Lung microvascular endothelial cell (primary cell): Measurements from ENCODE around the gene SLC43A2. TPM values are rescaled to one million over a fixed set of nuclear protein-coding genes. Genes with fewer than 3 reads are reported as not detected.
"Not testable (repeated sequence)": the region's sequence is repeated elsewhere in the genome, so short reads cannot be mapped to it uniquely, and the experiment has no call there.

ENCODE experiments used
- DNase-seq, 2 donors: peaks; one replicate each; pipeline versions ENCODE4 v3.0.0 to v3.0.0-alpha.2; 2010; ENCODE audit warnings: low read depth in 2 of 2
- total RNA-seq: library from RNA; depleted of rRNA; stranded (reverse); fragments of >200 nt; gene quantifications from 2 replicates; pipeline ENCODE4 v1.2.1, GENCODE V29; 2014

SLC43A2 gene
- total RNA-seq: 10.9 and 28.2 TPM in 2 replicates

DNA sequence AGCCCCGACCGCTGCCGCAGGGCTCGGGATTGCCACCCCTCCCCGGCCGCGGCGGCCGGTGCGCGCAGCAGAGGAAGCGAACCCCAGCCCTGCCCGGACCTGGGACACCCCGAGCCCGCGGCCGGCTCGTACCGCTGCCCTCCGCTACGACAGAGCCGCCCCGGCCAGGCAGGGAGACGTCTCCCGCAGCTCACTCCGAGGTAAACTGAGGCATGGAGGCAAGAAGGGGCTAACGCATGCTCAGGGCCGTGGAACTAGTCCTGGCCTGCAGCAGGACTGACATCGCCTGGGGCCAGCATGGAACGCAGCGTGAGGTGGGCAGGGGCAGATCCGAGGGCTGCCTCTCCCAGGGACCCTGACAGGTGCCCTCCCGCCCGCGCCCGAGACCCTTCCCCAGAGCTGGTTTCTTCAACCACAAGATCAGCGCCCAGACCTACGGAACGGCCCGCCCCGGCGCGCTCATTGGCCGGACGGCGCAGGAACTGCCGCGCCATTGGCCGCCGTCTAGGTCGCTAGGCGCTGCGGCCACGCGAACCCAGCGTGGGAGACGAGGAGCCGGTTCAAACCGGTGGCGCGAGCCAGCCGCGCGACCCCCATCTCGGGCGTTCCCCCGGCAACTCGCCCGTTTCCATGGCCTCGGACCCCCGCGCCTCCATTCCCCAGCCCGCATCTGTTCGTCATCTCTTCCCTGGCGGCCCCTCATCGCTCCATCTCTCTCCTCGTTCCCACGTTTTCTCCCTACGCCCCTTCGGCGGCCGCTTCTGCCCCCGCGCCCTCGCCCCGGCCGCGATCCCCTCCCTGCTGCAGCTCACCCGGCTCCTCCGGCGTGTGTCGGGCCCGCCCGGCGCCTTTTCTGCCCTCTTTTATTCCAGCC, at the start of gene SLC43A2:
TSS of gene SLC43A2 (minus strand) at position 853 of the 874 bp plus-strand sequence. CDS start 960 bp downstream, outside the sequence.
- peak; percentile 87 to 91 for DNase-seq

DNA sequence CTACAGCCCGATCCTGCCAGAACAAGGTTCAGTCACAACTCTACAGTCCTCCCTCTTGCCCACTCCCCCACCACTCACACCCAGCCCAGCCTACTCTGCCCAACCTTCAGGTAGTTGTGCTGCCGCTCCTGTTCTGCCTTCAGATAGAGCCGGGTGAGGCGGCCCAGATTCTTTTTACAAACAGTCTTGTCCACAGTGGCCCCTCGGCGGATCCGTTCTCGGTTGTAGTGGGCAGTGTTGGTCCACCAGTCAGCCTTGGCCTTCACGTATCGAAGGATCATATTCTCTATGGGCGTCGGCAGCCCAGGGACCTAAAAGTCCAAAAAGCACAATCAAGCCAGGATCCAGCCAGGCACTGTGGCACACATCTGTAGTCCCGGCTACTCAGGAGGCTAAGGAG, 47.8 kb upstream of the SLC43A2 start:
- no peak for DNase-seq

- peak in 1 of 2 donors; percentile 79 for DNase-seq
These were observed 44.6 kb upstream of the SLC43A2 start for GRCh38 chr17:1673041-1673785.

- DNase-seq: not testable (repeated sequence)
These were observed 35.3 kb upstream of the SLC43A2 start for GRCh38 chr17:1663934-1664333.

DNA sequence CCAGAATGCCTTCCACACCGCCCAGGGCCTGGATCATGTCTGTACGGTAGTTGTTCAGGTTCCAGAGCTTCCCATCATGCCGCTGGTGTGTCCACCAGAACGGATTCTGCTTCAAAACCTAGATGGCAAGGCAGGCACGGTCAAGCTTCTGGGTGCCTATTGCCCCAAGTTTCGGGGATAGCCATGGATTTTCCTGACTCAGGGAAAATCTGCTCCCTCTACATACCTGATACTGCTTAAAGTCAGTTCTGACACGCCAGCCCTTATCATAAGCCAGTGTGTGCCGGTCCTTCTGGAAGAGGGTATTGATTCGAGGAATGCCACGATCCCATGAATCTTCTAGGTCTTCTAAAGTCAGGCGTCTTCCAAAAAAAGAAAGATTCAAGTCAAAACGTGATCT, 32.4 kb upstream of the SLC43A2 start:
- DNase-seq: no peak

DNA sequence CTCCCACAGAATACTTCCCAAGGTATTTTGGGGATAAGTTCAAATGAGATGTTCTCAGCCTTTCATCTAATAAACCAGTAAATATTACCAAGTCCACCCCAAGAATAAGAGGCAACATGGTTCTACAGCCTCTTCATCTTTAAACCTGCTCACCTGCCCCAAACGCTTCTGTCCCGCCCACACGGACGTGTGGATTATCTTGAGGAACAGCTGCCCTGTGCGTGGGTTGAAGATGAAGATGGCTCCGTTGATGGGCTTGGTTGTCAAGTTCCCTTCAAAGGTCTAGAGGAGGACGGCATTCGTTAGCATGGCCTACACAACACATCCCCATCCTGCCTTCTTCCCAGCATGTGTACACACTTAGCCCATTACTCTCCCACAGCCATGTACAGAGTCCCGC, 29.5 kb upstream of the SLC43A2 start:
- no peak for DNase-seq

- DNase-seq: no peak
These were observed 25.1 kb upstream of the SLC43A2 start for GRCh38 chr17:1653735-1654134.

GRCh38 chr17:1652794-1653193, 24.2 kb upstream of the SLC43A2 start:
- not testable (repeated sequence) for DNase-seq

DNA sequence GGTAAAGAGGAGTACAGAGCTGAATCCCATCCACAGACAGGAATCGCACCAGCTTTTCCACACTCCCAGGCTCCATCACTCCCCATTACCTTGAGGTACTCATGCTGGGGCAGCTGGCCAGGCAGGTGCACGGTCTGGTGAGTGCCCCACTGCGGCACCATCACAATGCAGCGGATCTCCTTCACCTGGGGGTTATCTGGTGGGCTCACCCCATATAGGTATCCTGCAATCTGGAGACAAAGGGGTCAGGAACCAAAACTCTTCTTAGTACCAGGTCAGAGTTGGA, 22.9 kb upstream of the SLC43A2 start:
- no peak for DNase-seq

DNA sequence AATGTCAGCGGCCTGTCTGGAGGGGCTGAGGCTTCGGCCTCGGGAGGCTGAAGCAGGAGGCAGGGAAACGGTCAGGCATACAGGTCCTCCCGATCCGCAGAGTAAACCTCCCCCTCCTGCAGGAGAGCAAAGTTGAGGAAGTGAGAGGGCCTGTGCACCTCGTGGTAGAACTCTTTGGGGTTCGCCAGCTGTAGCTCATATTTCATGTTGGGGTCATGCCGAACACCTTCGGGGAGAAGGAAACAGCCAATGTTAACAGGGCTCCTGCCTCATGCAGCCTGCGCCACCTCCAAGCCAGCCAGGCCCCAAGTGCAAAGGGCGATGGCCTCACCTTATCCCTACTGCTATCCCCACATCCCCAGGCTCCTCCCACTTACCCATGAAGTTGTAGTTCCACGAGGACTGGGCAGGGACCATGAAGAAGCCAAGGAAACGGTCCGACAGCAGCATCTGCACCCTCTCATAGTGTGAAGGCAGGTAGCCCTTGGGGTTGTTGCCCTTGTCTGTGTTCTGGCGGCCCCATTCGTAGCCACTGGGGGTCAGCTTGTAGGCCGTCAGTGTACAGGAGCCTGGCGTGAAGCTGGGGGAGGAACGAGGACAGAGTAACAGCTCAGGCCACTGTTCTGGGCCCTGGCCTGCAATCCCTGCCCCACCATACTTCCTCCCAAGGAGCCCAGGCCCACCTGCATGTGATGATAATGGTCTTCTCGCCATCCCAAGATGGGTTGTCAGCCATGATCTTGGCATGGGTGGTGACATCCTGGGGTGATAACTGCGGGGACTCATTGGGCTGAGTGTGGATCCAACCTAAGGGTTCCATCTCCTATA, 22.3 kb upstream of the SLC43A2 start:
- no peak for DNase-seq

DNA sequence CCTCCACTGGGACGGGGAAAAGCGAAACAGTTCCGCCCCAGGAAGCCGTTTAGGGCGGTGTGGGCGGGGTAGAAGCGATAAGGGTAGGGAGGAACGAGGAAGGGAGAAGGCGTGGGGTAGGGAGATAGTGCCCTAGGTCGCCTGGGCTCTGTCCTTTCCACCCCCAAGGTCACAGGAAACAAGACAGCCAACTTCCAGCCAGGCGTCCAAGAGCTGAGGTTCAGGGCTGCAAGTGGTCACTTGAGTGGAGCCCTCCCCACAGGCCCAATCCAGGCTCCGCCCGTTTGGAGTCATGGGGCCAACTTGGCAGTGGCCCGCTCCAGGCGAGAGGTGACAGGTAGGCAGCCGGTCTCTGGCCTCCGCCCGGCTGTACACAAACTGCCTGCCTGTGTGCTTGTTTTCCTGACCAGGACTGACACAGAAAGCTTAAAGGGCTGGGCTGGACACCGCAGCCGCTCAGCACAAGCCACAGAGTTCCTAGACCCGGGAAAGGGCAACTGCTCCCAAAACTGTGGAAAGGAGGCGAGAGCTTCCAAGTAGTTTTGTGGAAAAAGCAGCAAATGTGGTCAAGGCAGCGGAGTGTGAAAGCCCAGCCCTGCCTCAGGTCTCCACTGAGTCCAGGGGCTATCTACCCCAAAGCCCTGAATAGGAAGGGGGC, 21.3 kb upstream of the SLC43A2 start, which contains the start of gene RILP:
TSS of gene RILP (minus strand) at position 23 of the 658 bp plus-strand sequence. CDS start 62 bp downstream, outside the sequence.
- peak; percentile 59 to 86 for DNase-seq

DNA sequence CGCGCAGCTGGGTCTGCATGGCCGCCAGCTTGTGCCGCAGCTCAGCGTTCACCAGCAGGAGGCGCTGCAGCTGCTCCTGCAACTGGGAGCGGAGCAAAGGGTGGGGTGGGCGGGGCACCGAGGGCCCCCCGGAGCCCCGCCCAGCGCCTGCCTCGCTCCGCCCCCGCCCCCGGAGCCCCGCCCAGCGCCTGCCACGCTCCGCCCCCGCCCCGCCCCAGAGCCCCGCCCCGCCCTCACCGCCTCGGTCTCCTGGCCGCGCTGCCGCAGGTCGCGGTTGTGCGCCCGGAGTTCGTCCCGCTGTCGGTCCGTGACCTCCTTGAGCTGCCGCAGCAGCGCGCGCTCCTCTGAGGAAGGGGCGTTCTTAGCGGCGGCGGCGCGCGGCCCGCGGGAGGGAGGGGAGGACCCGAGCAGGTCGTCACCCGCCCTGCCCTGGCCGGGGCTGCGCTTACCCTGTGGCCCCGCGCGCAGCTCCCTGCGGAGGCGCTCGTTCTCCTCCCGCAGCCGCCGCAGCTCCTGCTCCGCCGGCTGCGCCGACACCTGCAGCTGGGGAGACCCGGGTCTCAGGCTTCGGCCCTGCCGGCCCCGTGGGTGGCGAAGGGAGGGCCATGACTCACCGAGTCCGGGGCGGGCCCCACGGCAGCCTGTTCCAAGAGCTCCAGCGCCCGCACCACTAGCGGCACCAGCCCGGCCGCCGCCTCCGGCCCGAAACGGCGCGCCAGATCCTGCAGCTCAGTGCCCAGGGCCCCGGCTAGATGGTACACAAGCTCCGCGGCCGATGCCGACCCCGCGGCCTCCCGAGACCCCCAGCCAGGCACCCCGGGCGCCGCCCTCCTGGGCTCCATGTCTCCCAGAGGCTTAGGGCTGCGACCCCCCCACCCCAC, 20.6 kb upstream of the SLC43A2 start:
- DNase-seq: peak; percentile 96 to 98

GRCh38 chr17:1648173-1648962, 19.7 kb upstream of the SLC43A2 start:
- peak; percentile 20 to 34 for DNase-seq

DNA sequence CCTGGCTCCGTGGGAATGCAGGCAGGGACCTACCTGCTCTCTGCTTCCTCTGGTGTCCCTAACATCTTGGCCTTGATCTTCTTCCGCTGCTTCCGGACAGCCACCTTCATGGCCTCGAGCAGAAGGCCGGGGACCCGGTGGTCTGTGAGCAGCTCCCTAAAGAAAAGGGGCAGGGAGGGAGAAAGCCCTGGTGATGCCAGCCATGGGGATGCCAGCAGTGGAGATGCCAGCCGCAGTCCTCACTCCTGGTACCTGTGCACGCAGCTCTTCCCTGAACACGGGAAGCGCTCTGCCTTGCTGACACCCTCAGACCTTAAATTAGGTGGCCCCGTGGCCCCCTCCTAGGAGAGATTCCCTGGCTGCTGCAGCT, 19.2 kb upstream of the SLC43A2 start:
- no peak for DNase-seq

DNA sequence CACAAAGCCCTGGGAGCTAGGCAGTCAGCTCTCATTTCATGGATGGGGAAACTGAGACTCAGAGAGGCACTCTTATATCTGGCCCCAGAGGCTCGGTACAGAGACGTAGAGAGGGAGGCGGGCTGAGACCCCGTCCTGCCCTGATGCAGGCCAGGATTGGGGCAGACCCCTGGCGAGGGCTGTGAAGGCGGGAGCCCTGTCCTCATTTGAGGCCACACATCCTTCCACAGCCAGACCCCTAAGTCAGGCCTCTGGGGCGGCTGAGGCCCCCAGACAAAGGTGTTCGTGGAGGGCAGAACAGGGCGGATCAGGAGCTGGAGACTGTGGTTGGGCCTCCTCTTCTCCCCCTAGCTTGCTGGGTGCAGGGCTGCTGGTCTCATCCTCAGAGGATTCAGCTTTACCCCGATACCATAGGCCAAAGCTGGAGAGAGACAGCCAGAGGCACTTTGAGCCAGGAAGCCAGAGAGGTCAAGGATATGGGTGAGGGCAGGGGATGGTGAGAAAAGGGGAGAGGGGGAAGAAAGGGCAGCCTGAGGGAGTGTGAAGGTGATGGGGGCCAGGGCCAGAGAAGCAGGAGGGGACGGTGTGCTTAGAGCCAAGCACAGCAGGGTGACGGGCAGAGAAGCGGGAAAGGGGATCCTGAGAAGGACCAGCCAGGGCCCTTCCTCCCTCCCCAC, 17.7 kb upstream of the SLC43A2 start:
- DNase-seq: no peak

DNA sequence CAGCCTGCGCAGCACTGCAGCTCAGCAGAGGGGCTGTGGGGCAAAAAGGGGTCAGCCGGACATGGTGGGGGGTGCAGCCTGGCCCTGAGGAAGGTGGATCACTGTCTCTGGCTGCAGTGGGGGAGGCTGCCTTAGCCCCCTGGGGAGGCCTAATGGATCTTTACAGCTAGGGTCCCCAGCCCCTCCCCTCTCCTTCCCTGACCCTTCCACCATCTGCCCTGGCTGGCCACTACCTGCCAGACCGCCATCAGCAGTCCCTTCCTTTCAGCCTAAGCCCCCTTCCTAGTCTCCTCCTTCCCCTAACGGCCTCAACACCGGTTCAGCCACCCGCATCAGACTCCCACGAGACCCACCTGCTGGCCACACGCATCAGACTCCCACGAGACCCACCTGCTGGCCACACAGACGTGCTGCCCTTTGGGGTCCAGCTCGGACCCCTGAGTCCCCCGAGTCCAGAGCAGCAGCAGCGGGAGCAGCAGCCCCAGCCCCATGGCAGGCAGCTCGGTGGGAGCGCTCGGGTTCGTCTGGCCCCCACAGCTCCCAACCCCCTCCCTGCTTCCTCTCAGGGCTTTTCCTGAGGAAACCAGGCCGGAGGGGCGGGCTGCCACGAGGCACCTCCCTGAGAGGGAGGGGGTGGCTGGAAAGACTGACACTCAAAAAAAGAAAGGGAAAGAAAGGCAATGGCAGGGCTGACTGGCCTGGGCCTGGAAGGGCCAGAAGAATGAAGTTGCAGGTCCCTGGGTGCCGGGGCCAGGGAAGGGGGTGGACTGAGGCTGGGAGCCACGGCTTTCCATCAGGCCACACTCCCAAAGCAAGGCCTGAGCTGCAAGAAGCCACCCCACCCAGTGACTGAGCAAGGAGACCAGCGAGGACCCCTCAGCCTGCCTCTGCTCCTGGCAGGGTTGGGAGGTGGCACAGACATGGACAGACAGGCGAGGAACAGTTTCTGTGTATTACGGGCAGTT, 16.9 kb upstream of the SLC43A2 start, which contains the start of gene SCARF1:
TSS of gene SCARF1 (minus strand) at position 526 of the 965 bp plus-strand sequence. CDS start at position 491, 35 bp downstream.
- peak; percentile 84 to 93 for DNase-seq

DNA sequence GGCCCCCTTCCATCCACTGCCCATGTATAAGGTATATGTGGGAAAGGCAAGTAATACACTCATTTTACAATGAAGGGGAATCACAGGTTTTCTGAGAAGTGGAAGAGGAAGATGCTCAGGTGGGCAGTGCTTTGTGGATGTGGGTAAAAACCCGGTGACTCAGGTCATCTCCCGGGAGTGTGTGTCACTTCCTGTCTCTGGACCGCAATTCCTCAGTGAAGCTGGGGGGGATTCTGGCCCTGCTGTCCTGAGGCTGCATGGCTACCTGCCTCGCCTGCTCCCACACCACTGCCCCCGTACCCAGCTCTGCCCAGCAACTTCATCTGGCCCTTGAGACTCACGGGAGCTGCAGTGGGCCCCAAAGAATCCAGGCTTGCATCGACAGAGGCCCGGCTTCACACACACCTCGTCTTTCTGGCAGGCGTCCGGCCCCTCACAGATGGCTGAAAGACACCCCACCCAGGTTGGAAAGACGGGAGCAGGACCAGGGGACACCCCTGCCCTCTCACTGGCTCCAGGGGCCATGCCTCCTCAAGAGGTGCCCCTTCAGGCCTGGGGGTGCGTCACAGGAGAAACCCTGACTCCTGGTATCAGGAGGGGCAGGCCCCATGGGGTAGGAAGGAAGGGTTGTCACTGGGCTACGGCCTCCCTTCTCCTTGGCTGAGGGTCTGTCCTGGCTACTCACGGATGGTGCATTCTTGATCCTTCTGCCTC, 16.0 kb upstream of the SLC43A2 start:
- DNase-seq: peak; percentile 50 to 80
